NCI-H226 (cell line): ENCODE measurements around the gene UBR4.
"Not testable (repeated sequence)": the region's sequence is repeated elsewhere in the genome, so short reads cannot be mapped to it uniquely, and the experiment has no call there.

ENCODE experiments used
- DNase-seq: peaks from one replicate; pipeline ENCODE4 v3.0.0-alpha.2; 2015

Gene UBR4

GRCh38 chr1:19186001-19186400, 24.1 kb downstream of the UBR4 start:
- no peak for DNase-seq

GRCh38 chr1:19182223-19182622, 27.8 kb downstream of the UBR4 start:
- no peak for DNase-seq

- DNase-seq, result not testable (repeated sequence)
Observed at GRCh38 chr1:19180265-19180657, 29.8 kb downstream of the UBR4 start.

- peak; percentile 2 for DNase-seq
Observed at GRCh38 chr1:19179597-19180264, 30.3 kb downstream of the UBR4 start.

GRCh38 chr1:19178734-19179398, 31.2 kb downstream of the UBR4 start:
- no peak for DNase-seq

- no peak for DNase-seq
Observed at GRCh38 chr1:19177811-19178210, 32.3 kb downstream of the UBR4 start.

- no peak for DNase-seq
Observed at GRCh38 chr1:19169642-19170041, 40.4 kb downstream of the UBR4 start.

GRCh38 chr1:19167140-19167539, 42.9 kb downstream of the UBR4 start:
- DNase-seq, result no peak

GRCh38 chr1:19166066-19166465, 44.0 kb downstream of the UBR4 start:
- no peak for DNase-seq

GRCh38 chr1:19165501-19165900, 44.6 kb downstream of the UBR4 start:
- peak; percentile 65 for DNase-seq

- DNase-seq, result peak; percentile 57
Observed at GRCh38 chr1:19164274-19165015, 45.6 kb downstream of the UBR4 start.

GRCh38 chr1:19163261-19163660, 46.8 kb downstream of the UBR4 start:
- peak; percentile 57 for DNase-seq

GRCh38 chr1:19160831-19161230, 49.2 kb downstream of the UBR4 start:
- no peak for DNase-seq

- no peak for DNase-seq
Observed at GRCh38 chr1:19157653-19158052, 52.4 kb downstream of the UBR4 start.

- no peak for DNase-seq
Observed at GRCh38 chr1:19156676-19157075, 53.4 kb downstream of the UBR4 start.

- no peak for DNase-seq
Observed at GRCh38 chr1:19154876-19155275, 55.2 kb downstream of the UBR4 start.

- DNase-seq, result no peak
Observed at GRCh38 chr1:19153169-19153568, 56.9 kb downstream of the UBR4 start.

- DNase-seq, result no peak
Observed at GRCh38 chr1:19151537-19151936, 58.5 kb downstream of the UBR4 start.

GRCh38 chr1:19149736-19150135, 60.3 kb downstream of the UBR4 start:
- no peak for DNase-seq

- no peak for DNase-seq
Observed at GRCh38 chr1:19140465-19140864, 69.6 kb downstream of the UBR4 start.

GRCh38 chr1:19139711-19140110, 70.4 kb downstream of the UBR4 start:
- no peak for DNase-seq

GRCh38 chr1:19138958-19139581, 71.0 kb downstream of the UBR4 start:
- DNase-seq, result no peak

- DNase-seq, result no peak
Observed at GRCh38 chr1:19138331-19138730, 71.7 kb downstream of the UBR4 start.

- DNase-seq, result no peak
Observed at GRCh38 chr1:19137158-19137557, 72.9 kb downstream of the UBR4 start.
